HG02870 (cell line): ENCODE data around the gene MTMR2.
A peak's percentile ranks its signal among the peaks of the same experiment; 100 is the strongest.
"Not testable (repeated sequence)": the region's sequence is repeated elsewhere in the genome, so short reads cannot be mapped to it uniquely, and the experiment has no call there.

Source experiments
- ATAC-seq: cut with Tn5 transposase; IDR thresholded peaks from one replicate; pipeline ENCODE4 v1.9.1; 2021; ENCODE audit warnings: mild to moderate bottlenecking, moderate library complexity; ENCODE audit not compliant: unreplicated experiment

Gene MTMR2

GRCh38 chr11:95829580-95830259 lies 94.2 kb downstream of the MTMR2 start:
- no peak for ATAC-seq

- ATAC-seq = no peak
Observed at GRCh38 chr11:95827696-95828095, 96.2 kb downstream of the MTMR2 start.

DNA sequence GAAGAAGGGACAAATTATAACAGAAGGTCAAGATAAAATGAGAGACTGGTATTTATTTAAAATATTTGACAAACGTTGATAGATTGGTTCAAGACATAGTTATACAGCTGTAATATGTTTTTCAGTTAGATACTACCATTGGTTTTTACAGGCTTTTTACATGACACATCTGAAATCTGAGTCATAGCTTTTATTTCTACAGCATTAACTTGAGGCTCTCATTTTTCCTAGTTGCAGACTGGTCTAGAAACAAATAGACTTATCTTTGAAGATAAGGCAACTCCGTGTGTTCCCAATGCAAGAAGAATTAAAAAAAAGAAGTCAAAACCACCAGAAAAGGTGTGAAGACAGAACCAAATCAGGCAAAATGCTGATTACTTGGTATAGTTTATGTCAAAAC lies 102.3 kb downstream of the MTMR2 start:
- ATAC-seq = no peak

DNA sequence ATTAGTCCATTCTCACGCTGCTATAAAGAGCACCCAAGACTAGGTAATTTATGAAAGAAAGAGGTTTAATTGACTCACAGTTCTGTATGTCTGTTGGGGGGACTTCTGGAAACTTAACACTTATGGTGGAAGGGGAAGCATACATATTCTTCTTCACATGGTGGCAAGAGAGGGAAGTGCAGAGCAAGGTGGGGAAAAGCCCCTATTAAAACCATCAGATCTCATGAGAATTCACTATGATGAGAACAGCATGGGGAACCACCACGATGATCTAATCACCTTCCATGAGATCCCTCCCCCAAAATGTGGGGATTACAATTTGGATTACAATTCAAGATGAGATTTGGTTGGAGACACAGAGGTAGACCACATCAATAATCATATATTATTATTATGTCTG lies 107.9 kb downstream of the MTMR2 start:
- ATAC-seq = no peak

GRCh38 chr11:95811052-95811451 lies 112.9 kb downstream of the MTMR2 start:
- not testable (repeated sequence) for ATAC-seq

- not testable (repeated sequence) for ATAC-seq
Observed at GRCh38 chr11:95806464-95806863, 117.4 kb downstream of the MTMR2 start.

DNA sequence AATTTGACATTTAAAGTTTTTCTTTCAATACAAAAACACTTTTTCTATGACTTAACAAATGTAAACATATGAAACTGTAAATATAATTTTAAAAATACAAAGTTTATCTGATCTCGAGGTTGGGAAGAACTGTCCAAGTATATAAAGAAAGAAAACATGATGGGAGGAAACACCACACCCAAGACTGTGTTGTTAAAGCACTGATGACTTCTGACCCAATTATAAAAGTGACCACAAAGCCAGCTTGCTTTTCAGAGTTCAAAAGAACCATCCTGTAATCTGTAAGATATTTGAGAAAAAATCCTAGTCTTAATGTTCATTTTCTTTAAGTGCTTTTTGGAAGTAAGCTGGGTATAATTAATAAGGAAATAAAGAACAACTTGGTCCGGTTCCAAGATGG lies 118.0 kb downstream of the MTMR2 start:
- ATAC-seq = no peak

- no peak for ATAC-seq
Observed at GRCh38 chr11:95803973-95804372, 119.9 kb downstream of the MTMR2 start.

DNA sequence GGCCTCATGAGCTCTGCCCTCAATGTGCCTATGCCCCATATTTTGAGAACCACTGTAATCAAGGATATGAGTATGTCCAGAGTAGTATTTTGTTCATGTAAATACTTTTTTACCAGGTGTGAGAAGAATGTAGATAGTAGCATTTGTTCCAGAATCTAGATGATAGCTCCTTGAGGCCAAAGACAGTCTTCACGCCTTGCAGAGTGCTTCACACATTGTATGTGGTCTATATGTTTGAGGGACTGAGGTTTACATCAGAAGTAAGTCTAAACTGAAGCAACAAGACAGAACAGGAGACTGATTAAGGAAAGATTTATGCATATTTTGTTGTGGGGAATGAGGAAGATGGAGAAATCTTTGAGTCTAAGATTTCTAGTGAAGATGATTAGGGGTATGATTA lies 121.1 kb downstream of the MTMR2 start:
- no peak for ATAC-seq

GRCh38 chr11:95800438-95800837 lies 123.5 kb downstream of the MTMR2 start:
- ATAC-seq = no peak

GRCh38 chr11:95799546-95799945 lies 124.4 kb downstream of the MTMR2 start:
- ATAC-seq = no peak

- ATAC-seq = no peak
Observed at GRCh38 chr11:95796501-95796900, 127.4 kb downstream of the MTMR2 start.

GRCh38 chr11:95795627-95796295 lies 128.1 kb downstream of the MTMR2 start:
- no peak for ATAC-seq

DNA sequence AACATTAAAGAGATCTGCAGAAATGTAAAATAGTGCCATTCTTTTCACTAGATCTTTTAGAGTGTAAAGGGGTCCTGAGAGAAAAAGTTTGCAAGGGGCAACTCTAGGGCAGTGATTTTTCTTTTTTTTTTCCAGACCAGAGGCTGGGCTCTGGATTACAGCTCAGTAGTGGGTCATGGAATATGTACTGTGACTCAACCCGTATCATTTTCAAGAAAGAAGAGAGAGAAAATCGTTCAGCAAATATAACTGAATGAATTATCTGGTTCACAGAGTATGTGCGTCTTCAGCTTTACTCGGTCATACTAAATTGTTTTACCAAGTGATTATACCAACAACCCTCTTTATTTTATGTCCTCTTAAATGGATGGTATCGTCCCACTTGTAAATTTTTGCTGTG lies 129.8 kb downstream of the MTMR2 start:
- ATAC-seq = no peak

DNA sequence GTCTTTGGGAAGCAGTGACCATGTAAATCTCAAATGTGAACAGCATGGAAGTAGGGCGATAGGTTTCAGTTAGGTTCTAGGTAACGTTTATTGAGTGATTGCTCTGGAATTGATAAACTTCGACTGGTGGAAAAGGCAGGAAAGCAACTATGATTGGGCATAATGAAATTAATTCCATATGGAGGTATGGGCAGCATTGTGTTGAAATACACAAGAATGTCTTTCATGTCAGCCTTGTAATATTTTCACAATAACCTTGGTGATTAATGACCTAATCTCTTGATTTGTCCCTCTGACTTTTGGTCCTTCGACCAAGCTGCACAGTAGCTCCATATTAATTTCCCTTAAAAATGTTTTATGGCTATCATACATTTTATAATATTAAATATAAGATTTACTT lies 130.8 kb downstream of the MTMR2 start:
- no peak for ATAC-seq

GRCh38 chr11:95792700-95793099 lies 131.2 kb downstream of the MTMR2 start:
- ATAC-seq = no peak

GRCh38 chr11:95792200-95792599 lies 131.7 kb downstream of the MTMR2 start:
- no peak for ATAC-seq

DNA sequence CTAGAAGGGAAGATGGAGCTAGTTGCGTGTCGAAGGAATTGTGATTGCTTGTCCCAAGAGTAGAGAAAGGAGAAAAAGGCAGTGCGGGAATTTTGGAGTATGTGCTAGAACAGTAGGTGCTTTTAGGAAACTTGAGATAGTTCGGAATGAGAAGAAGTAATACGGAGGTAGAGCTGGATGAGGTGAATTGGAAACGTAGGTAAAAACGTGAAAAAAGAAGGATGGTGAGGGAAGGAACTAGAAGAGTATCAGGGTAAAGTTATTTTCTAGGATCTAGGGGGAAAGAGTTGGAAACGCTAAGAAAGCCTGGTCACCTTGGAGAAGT lies 132.2 kb downstream of the MTMR2 start:
- no peak for ATAC-seq

GRCh38 chr11:95790933-95791708 lies 132.8 kb downstream of the MTMR2 start:
- ATAC-seq = peak; percentile 18

GRCh38 chr11:95790123-95790932 lies 133.6 kb downstream of the MTMR2 start, which contains the start of gene CEP57:
Gene CEP57, plus strand, starts transcription at chr11:95790498. Its CDS starts 201 bp downstream, at chr11:95790699.
- peak; percentile 67 for ATAC-seq

- peak; percentile 61 for ATAC-seq
Observed at GRCh38 chr11:95789506-95790122, 134.3 kb downstream of the MTMR2 start, which contains the start of gene FAM76B. Gene FAM76B, minus strand, starts transcription at chr11:95789782. Its CDS starts 304 bp downstream, at chr11:95789478.
